ENCODE data around the gene RPP30. TPM values are rescaled to one million over a fixed set of nuclear protein-coding genes. Genes with fewer than 3 reads are reported as not detected.

Gene RPP30
- total RNA-seq, 1 experiment from 2014 or later: 56.8 TPM

- TF ChIP-seq ELF1 (IDR thresholded peaks at IDR 0.05; ENCODE audit: borderline replicate concordance, low read depth) (no peak), FOSL1 (IDR thresholded peaks at IDR 0.05; ENCODE audit: low read depth) (no peak), SP1 (IDR thresholded peaks at IDR 0.05; ENCODE audit: low read depth) (peak; percentile 65), ATF3 (IDR thresholded peaks at IDR 0.05) (no peak), JUND (IDR thresholded peaks at IDR 0.05) (no peak), POLR2AphosphoS5 (IDR thresholded peaks at IDR 0.05; ENCODE audit: low read depth, low read length) (peak; percentile 82), ZFX (IDR thresholded peaks at IDR 0.05) (no peak)
These were observed at the start of gene RPP30 (continued) for GRCh38 chr10:90871766-90872647.

- Histone ChIP-seq H3K9ac (ENCODE audit: low read length) (no peak overlapping the region), H2AFZ (ENCODE audit: low read depth, low read length, poor library complexity, severe bottlenecking) (no peak overlapping the region), H3K27me3 (ENCODE audit: insufficient read depth, low read length) (no peaks in the 10 kb centered on the region), H3K9me3 (ENCODE audit: control insufficient read depth in 1 of 2, insufficient read depth in 1 of 2, low read depth in 1 of 2, low read length in 2 of 2) (peaks cover 0 to 14% of the 10 kb centered on the region in 2 experiments; a peak in 1 of 4 replicates), H3K79me2 (ENCODE audit: insufficient read depth, low read length) (peaks cover 96% of the 10 kb centered on the region), H3K27ac (ENCODE audit: low read depth, low read length) (no peak overlapping the region), H3K4me3 (replicated peaks in 1 of 2; ENCODE audit: low read depth in 1 of 2, low read length in 2 of 2) (no peak overlapping the region), H3K4me2 (ENCODE audit: low read length) (no peak overlapping the region), H4K20me1 (ENCODE audit: insufficient read depth) (0 out of 2 replicates have a peak, but pooled peaks cover 2% of the 10 kb centered on the region), H3K4me1 (ENCODE audit: control insufficient read depth in 1 of 2, insufficient read depth in 2 of 2, low read length in 2 of 2) (peaks cover 0 to 4% of the 10 kb centered on the region in 2 experiments; a peak in 2 of 4 replicates), H3K9me2 (ENCODE audit: insufficient read depth) (no peaks in the 10 kb centered on the region), H3K36me3 (ENCODE audit: control insufficient read depth in 1 of 2, insufficient read depth in 2 of 2, low read length in 2 of 2) (peaks cover 0 to 5% of the 10 kb centered on the region in 2 experiments; a peak in 1 of 4 replicates)
- DNase-seq (ENCODE audit: low read depth, low spot score) (no peak), ATAC-seq (no peak)
- intact Hi-C loops (cut with micrococcal nuclease): no loop called here
- CTCF ChIA-PET: no interaction called here
- POLR2A ChIA-PET: no interaction called here
- TF ChIP-seq MAX (IDR thresholded peaks at IDR 0.05) (no peak), TCF7L2 (IDR thresholded peaks at IDR 0.05; ENCODE audit: borderline replicate concordance, extremely low read depth, insufficient read depth, insufficient read length) (no peak), FOSL1 (IDR thresholded peaks at IDR 0.05; ENCODE audit: low read depth) (no peak), YY1 (IDR thresholded peaks at IDR 0.05; ENCODE audit: extremely low read depth, insufficient replicate concordance, low read depth, low read length) (no peak), CBX3 (IDR thresholded peaks at IDR 0.05; ENCODE audit: low read depth) (no peak), SRF (IDR thresholded peaks at IDR 0.05; ENCODE audit: low read depth) (no peak)
- no TSS peak for BruUV-seq (replicated peaks)
- RAD21 ChIA-PET (ENCODE audit: low non-redundant PET in 1 of 2, low total read pairs in 2 of 2, uncharacterized antibody in 2 of 2, unreplicated experiment in 2 of 2): no interaction called here
These were observed 49.3 kb upstream of the RPP30 start for GRCh38 chr10:90822508-90822907.

Data from HCT116 (cell line).